GM12873 (cell line): ENCODE measurements around the gene MAP3K5.

ENCODE experiments used
- TF ChIP-seq, protein P1 (sequence below): IDR thresholded peaks from 2 replicates; pipeline ENCODE4 v1.5.1; 2012; ENCODE audit warnings: low read depth, mild to moderate bottlenecking, moderate library complexity, low read length, control low read depth; ENCODE audit not compliant: insufficient read depth; ENCODE audit errors: missing control alignments

Gene MAP3K5

DNA sequence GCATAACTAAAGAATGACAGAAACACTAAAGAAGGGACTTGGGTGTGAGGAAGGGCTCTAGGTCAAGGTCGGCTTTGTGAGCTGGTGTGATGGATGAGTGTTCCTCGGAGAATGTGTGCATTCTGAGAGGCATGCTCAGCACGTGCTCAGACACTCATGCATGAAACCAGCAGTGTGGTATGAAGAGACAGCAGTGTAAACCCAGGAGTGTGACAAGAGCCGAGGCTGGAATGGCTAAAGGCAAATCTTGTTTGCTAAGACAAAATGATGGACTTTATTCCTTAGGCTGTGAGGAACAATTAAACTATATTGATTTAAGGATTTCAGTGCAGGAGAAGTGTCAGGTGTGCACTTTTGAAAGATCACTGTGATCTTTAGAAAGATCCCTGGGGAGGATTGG is 134.6 kb downstream of the MAP3K5 start:
- TF ChIP-seq, protein P1, sequence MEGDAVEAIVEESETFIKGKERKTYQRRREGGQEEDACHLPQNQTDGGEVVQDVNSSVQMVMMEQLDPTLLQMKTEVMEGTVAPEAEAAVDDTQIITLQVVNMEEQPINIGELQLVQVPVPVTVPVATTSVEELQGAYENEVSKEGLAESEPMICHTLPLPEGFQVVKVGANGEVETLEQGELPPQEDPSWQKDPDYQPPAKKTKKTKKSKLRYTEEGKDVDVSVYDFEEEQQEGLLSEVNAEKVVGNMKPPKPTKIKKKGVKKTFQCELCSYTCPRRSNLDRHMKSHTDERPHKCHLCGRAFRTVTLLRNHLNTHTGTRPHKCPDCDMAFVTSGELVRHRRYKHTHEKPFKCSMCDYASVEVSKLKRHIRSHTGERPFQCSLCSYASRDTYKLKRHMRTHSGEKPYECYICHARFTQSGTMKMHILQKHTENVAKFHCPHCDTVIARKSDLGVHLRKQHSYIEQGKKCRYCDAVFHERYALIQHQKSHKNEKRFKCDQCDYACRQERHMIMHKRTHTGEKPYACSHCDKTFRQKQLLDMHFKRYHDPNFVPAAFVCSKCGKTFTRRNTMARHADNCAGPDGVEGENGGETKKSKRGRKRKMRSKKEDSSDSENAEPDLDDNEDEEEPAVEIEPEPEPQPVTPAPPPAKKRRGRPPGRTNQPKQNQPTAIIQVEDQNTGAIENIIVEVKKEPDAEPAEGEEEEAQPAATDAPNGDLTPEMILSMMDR = no peak

DNA sequence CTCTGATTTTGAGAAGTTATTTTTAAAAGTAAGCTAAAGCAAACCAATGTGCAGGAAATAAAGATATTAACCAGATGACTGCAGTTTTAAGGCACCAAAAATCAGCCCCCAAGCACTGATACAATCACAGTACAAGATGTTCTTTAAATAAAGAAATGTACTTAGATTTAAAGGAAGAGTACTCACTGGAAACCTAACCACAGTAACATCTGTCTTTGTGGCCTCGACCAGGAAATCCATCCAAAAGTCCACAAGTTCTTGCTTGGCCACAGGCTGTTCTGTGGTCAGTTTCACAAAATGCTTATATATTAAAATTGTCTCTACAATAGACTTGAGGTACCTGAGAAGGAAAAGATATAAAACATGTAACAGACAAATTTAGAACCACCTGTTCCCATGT is 136.2 kb downstream of the MAP3K5 start:
- TF ChIP-seq, protein P1 = no peak

GRCh38 chr6:136655239-136656014 is 136.8 kb downstream of the MAP3K5 start:
- TF ChIP-seq, protein P1 = no peak

GRCh38 chr6:136654086-136654485 is 138.2 kb downstream of the MAP3K5 start:
- TF ChIP-seq, protein P1 = no peak

GRCh38 chr6:136652656-136653055 is 139.6 kb downstream of the MAP3K5 start:
- TF ChIP-seq, protein P1 = no peak

DNA sequence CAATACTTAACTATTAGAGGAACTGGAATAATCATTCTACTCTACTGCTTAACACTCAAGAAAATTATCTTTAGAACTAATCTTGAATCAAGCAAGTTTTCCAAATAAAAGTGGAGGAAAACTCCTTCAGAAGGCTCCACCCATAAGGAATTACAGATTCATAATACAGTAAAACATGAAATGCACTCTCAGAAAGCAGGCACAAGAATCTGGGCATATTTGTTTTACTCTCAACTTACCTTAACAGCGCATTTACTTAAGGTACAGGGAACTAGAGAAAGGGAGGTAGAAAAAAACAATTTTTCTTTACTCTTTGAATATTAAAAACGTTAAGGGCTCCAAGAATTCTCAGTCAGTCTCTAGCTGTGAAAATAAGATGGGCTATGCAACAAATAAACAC is 140.3 kb downstream of the MAP3K5 start:
- TF ChIP-seq, protein P1 = no peak

DNA sequence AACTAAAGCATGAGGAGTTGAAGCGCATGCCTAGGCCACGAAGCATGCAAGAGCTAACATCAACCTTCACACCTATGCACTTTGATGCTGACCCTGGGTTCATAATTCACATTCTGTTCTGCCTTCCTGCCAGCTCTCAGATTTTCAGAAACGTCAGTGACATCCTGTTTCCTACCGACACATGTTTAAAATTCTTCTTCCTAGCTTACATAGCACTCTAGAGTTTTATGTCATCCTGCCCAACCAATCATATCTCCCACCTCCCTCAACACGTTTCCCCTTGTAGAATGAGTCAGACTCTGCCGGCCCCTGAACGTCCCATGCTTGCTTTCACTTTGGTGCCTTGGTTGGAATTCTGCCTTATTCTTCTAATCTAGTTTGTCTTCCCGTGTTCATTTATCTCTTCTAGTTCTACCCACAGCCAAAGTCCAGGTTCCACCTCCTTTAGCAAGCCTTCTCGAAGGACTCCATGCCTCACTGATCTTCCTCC is 144.9 kb downstream of the MAP3K5 start:
- TF ChIP-seq, protein P1 = no peak
